GM18508 (cell line): Measurements from ENCODE around the gene SESN3.
A peak's percentile ranks its signal among the peaks of the same experiment; 100 is the strongest.
"Not testable (repeated sequence)": the region's sequence is repeated elsewhere in the genome, so short reads cannot be mapped to it uniquely, and the experiment has no call there.

Experiments used
- ATAC-seq: cut with Tn5 transposase; IDR thresholded peaks from one replicate; pipeline ENCODE4 v1.9.1; 2021; ENCODE audit warnings: moderate number of reproducible peaks; ENCODE audit not compliant: insufficient read depth, unreplicated experiment

SESN3 gene, protein sequence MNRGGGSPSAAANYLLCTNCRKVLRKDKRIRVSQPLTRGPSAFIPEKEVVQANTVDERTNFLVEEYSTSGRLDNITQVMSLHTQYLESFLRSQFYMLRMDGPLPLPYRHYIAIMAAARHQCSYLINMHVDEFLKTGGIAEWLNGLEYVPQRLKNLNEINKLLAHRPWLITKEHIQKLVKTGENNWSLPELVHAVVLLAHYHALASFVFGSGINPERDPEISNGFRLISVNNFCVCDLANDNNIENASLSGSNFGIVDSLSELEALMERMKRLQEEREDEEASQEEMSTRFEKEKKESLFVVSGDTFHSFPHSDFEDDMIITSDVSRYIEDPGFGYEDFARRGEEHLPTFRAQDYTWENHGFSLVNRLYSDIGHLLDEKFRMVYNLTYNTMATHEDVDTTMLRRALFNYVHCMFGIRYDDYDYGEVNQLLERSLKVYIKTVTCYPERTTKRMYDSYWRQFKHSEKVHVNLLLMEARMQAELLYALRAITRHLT

GRCh38 chr11:95231127-95231880 is at the start of gene SESN3:
Gene SESN3, minus strand, starts transcription at chr11:95231202. Its CDS starts 342 bp downstream, at chr11:95230860.
- peak; percentile 89 for ATAC-seq

DNA sequence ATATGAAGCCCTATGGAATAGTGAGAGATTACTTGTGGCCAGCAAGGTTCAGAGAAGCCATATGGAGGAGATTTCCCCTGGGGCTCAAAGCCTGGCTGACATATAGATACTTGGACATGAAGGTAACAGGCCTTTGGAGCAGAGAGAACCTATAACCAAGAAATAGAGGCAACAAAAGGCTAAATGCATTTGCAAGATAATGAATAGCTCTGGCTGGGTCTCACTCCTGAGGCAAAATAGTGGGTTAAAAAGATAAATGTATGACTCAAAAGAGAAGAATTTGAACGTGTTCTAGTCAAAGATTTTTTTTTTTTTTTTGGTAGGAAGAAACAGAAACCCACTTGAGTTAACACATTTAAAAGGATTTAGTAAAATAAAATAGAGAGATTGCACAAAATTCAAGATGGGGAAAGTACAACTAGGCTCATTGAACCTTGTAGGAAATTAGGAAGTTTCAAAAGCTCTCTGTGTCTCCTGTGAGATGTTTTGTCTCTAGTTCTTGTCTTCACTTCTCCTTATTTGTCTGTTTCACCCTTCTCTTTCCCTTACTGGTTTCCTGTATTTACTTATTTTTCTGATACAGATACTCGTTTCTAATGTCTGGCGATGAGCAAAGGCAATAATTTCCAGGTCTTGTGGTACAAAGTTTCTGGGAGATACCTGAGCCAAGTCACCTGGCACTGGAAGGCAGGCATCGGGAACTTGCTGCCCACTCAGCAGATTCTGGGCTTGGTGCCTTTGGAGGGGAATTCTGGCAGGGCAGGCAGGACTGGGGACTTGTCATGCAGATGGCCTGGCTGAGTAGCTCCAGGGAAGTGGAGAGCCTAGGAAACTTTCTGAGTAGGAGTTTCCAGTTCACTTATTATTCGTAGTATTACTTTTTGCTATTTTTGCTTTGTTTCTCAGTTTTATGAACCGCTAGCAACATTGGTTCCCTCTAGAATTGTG is 49.2 kb upstream of the SESN3 start:
- no peak for ATAC-seq

- no peak for ATAC-seq
Measured at GRCh38 chr11:95277868-95278267, 46.9 kb upstream of the SESN3 start.

DNA sequence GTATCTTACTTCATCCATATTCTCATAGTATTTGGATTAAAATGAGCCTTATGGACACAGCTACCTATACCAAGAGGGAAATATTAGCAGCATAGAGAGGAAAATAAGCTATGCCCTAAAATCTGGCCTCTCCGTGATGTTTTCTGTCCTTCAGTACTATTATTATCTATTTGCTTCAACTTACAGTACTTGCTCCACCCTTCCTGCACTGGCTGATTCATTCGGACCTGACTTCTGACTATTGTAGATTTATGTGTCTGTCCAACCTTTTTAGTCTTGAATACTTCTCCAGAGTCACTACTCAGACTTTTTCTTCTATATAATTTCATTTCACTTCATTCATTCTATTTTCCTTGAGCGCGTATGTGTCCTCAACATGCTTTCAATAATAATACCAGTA is 45.1 kb upstream of the SESN3 start:
- no peak for ATAC-seq

GRCh38 chr11:95273618-95274017 is 42.6 kb upstream of the SESN3 start:
- not testable (repeated sequence) for ATAC-seq

- no peak for ATAC-seq
Measured at GRCh38 chr11:95269036-95269819, 38.2 kb upstream of the SESN3 start.

GRCh38 chr11:95268391-95268790 is 37.4 kb upstream of the SESN3 start:
- ATAC-seq, result no peak

DNA sequence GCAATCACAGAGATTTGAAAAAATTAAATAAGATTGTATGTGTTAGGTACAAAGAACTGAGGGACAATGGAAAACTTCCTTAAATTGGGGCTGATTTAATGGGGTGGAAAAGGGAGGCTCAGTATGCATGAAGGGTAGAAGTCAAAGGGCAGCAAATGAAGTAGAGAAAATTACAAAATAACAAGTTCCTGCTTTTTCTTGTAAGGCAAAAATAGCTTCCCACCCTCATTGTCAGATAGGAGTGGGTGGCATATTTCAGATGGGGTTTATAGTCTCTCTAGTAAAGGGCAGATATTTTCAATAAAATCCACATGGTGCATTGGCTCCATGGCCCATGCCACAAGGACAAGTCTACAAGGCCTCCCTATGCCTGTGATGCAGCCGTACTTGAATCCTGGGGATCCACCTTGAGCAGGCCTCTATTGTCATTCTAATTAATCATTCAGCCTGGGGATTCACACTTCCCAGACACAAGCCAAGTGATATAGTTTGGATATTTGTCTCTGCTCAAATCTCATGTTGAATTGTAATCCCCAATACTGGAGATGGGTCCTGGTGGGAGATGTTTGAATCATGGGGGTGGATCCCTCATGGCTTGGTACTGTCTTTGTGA is 36.7 kb upstream of the SESN3 start:
- ATAC-seq, result no peak

DNA sequence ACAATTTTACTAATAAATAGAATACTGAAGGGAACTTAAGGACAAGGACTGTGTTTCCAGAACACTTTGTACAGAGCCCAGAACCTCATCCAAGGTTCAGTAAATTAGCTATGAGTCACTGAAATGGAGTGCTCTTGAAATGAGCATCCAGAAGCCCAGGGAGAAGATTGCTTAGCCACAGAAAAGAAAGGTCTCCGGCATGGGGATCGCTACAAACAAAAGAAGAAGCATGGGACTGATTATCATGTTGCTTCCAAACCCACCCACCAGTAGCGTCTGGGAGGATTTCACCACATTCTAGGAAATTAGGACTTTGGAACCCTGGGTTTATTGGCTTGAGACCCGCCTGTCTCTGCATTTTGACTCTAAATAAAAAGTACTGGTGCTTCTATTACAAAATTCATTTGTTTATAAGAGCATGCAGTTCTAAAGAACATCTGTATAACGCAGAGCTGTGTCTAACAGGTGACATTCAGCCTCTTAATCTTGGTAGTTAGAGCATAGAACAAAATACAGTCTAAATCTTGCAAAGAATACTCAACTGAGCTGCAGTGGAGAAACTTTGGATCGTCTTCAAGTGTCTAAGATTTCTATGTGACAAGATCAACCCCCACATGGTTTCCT is 35.9 kb upstream of the SESN3 start:
- ATAC-seq, result no peak

GRCh38 chr11:95264881-95265280 is 33.9 kb upstream of the SESN3 start:
- no peak for ATAC-seq

- no peak for ATAC-seq
Measured at GRCh38 chr11:95262994-95263765, 32.2 kb upstream of the SESN3 start.

DNA sequence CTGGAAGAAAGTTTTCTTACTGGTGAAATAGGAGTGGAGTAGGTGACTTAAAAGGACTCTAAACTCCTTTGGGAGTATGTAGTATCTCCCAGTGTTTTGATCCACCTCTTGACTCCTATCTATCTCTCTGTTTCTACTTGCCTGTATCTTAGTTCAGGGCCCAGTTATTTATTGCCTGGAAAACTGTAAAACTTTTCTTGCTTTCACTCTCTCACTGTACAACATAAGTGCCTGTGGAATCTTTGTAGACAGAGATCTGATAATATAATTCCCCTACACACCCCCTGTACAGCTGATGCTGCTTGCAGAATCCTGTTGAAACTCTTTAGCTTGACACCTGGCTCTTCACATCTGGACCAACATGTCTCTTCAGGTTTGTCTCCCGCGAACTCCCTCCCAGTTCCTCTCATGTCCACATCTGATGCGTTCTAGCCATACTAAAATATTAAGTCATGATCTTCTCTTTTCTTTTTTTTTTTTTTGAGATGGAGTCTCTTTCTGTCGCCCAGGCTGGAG is 26.5 kb upstream of the SESN3 start:
- ATAC-seq, result no peak

GRCh38 chr11:95256321-95256779 is 25.3 kb upstream of the SESN3 start:
- no peak for ATAC-seq

DNA sequence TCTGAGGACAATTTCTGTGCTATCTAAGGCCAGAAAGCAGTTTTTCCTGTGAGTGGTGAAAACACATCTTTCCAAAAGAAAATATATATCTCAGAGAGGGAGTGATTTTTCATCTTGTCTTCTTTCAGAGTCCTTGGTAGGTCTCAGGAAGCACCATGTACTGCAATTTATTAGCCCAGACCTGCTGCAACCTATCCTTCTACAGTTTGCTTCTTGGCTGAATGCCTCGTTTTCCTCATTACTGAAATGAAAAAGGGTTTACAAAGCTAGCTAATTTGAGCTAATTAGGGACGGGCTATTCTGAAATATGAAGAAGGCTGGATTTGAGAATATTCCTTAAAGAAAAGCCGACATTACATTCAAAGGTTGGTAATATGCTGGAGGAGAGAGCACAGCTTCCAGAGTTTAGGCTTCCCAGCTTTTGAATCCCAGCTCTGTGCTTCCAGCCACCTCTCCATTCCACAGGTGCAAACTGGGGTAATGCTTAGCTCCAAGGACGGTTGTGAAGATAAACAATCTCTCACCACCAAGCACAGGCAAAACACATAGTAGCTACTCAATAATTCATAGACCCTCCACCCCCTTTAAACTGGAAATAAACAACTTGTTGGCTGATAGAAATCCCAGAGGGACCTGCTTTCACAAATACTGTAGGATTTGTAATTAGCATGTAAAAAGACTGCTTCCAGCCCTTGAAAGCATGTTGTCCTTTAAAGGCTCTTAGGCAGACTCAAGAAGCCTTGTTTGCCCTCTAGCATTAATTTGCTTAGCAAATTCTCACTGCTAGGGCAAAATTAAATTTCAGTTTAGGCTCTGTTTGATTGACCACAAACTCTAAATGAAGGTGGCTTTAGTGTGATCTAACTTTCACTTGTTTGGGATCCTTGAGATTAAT is 24.5 kb upstream of the SESN3 start:
- no peak for ATAC-seq

GRCh38 chr11:95254716-95255115 is 23.7 kb upstream of the SESN3 start:
- no peak for ATAC-seq

DNA sequence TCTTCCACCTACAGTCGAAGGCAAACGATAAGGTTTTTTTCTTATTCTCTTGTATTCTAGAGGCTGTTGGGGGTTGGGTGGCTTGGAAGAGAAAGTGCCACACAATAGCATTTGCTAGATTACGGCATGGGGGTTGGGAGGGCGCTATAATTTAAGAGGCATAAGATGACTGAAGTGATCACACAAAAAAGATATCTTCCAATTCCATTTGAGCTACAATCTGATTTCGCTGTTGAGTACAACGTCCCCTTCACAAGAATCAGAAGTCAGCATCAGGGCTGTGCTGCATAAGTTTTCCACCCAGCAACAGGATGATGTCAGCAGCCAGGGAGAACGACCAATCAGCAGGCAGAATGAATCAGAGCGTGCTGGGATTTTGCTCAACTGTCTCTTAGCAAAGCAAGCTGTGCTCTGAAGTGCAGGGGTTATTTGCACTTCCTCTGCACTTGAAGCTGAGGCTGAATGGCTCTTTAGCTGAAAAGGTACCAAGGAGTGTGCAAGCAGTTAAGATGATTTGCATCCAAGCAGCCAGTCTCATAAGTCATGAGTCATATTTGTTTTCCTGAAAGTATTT is 23.2 kb upstream of the SESN3 start:
- ATAC-seq, result peak; percentile 99
